MM.1S (cell line): ENCODE data around the gene DUSP15.

ENCODE experiments used
- EZH2phosphoT487 ChIP-seq: fragments of 300-600 bp; sonication (generic); IDR thresholded peaks from 2 replicates; pipeline ENCODE4 v1.6.1; 2018; ENCODE audit warnings: antibody characterized with exemption, low read length
- TF ChIP-seq, protein P1 (sequence below): fragments of 300-600 bp; sonication (generic); IDR thresholded peaks from 2 replicates; pipeline ENCODE4 v1.5.1; 2016; ENCODE audit warnings: antibody characterized with exemption, low read length, mixed read lengths

DNA sequence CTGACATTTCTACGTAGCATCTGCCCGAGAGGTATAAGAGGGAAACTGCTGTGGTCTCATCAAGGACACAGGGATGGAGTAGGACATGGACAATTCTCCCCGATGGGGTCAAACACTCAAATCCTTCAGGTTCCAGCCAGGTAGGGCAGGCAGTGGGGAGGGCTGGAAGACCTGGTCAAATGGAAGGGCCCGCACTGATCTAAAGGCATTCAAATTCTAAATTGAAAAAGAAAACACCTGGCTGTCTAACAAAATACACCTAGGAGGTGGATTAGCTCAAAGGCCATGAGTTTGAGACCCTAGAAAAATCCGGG is 8.2 kb downstream of the DUSP15 start:
- TF ChIP-seq, protein P1, sequence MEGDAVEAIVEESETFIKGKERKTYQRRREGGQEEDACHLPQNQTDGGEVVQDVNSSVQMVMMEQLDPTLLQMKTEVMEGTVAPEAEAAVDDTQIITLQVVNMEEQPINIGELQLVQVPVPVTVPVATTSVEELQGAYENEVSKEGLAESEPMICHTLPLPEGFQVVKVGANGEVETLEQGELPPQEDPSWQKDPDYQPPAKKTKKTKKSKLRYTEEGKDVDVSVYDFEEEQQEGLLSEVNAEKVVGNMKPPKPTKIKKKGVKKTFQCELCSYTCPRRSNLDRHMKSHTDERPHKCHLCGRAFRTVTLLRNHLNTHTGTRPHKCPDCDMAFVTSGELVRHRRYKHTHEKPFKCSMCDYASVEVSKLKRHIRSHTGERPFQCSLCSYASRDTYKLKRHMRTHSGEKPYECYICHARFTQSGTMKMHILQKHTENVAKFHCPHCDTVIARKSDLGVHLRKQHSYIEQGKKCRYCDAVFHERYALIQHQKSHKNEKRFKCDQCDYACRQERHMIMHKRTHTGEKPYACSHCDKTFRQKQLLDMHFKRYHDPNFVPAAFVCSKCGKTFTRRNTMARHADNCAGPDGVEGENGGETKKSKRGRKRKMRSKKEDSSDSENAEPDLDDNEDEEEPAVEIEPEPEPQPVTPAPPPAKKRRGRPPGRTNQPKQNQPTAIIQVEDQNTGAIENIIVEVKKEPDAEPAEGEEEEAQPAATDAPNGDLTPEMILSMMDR: no peak
- TF ChIP-seq EZH2phosphoT487: no peak
